GM23338 (cell line): ENCODE data around the gene SMAD3. TPM values are rescaled to one million over a fixed set of nuclear protein-coding genes. Genes with fewer than 3 reads are reported as not detected.

Source experiments
- ATAC-seq: fragments of 200-7000 bp; cut with Tn5 transposase; 3 replicates; pipeline ENCODE4 v1.9.1; 2020
- DNase-seq: peaks from one replicate; pipeline ENCODE4 v3.0.0-alpha.2; 2015; ENCODE audit warnings: low spot score
- H2AFZ ChIP-seq: fragments of 200-600 bp; sonication (generic); 2 replicates; pipeline ENCODE4 v1.8.0; 2016; ENCODE audit warnings: antibody characterized with exemption, mild to moderate bottlenecking, moderate library complexity
- H3F3A ChIP-seq: fragments of 200-600 bp; sonication (generic); replicated peaks from 2 replicates; pipeline ENCODE4 v1.8.0; 2017; ENCODE audit warnings: antibody characterized with exemption, mixed run types, low read depth
- H3K27ac ChIP-seq: fragments of 200-600 bp; sonication (generic); 2 replicates; pipeline ENCODE4 v1.6.1; 2016; ENCODE audit warnings: low read depth
- H3K27me3 ChIP-seq: fragments of 200-600 bp; sonication (generic); 2 replicates; pipeline ENCODE4 v1.8.0; 2016; ENCODE audit warnings: mild to moderate bottlenecking, mixed run types, moderate library complexity; ENCODE audit not compliant: insufficient read depth
- H3K36me3 ChIP-seq: fragments of 200-600 bp; sonication (generic); 2 replicates; pipeline ENCODE4 v1.8.0; 2016; ENCODE audit warnings: mild to moderate bottlenecking; ENCODE audit not compliant: insufficient read depth
- H3K4me1 ChIP-seq: fragments of 200-600 bp; sonication (generic); 2 replicates; pipeline ENCODE4 v1.8.0; 2016; ENCODE audit warnings: mild to moderate bottlenecking, moderate library complexity; ENCODE audit not compliant: insufficient read depth
- H3K4me2 ChIP-seq: fragments of 200-600 bp; sonication (generic); 2 replicates; pipeline ENCODE4 v1.7.1; 2017; ENCODE audit warnings: mixed run types
- H3K4me3 ChIP-seq: fragments of 200-600 bp; sonication (generic); 2 replicates; pipeline ENCODE4 v1.6.1; 2016; ENCODE audit warnings: mixed run types
- H3K79me2 ChIP-seq: fragments of 200-600 bp; sonication (generic); replicated peaks from 2 replicates; pipeline ENCODE4 v1.8.0; 2017; ENCODE audit warnings: mild to moderate bottlenecking; ENCODE audit not compliant: insufficient read depth
- H3K9me2 ChIP-seq: fragments of 200-600 bp; sonication (generic); 2 replicates; pipeline ENCODE4 v1.8.0; 2017; ENCODE audit not compliant: insufficient read depth
- H4K20me1 ChIP-seq: fragments of 200-600 bp; sonication (generic); replicated peaks from 2 replicates; pipeline ENCODE4 v1.8.0; 2017; ENCODE audit warnings: mild to moderate bottlenecking; ENCODE audit not compliant: insufficient read depth
- H3K27ac Mint-ChIP-seq: 2 replicates; pipeline ENCODE4 v1.8.0; 2020; ENCODE audit warnings: inconsistent platforms, mild to moderate bottlenecking, moderate library complexity, mixed read lengths
- H3K27me3 Mint-ChIP-seq: 3 replicates; pipeline ENCODE4 v1.8.0; 2022; ENCODE audit warnings: low read depth, mild to moderate bottlenecking, moderate library complexity, mixed read lengths, inconsistent platforms; ENCODE audit not compliant: insufficient read depth, poor library complexity
- H3K36me3 Mint-ChIP-seq: 3 replicates; pipeline ENCODE4 v1.8.0; 2021; ENCODE audit warnings: low read depth, mild to moderate bottlenecking, inconsistent platforms, moderate library complexity, mixed read lengths
- H3K4me1 Mint-ChIP-seq: 3 replicates; pipeline ENCODE4 v1.8.0; 2020; ENCODE audit warnings: mild to moderate bottlenecking, inconsistent platforms, mixed read lengths
- H3K4me3 Mint-ChIP-seq: 3 replicates; pipeline ENCODE4 v1.8.0; 2021; ENCODE audit warnings: moderate library complexity, mild to moderate bottlenecking, inconsistent platforms, mixed read lengths
- H3K9me3 Mint-ChIP-seq: 3 replicates; pipeline ENCODE4 v1.8.0; 2020; ENCODE audit warnings: moderate library complexity, mild to moderate bottlenecking, inconsistent platforms, mixed read lengths
- CREB1 ChIP-seq: fragments of 250-450 bp; sonication (Bioruptor Pico); IDR thresholded peaks from 2 replicates; pipeline ENCODE4 v1.5.0; 2020; ENCODE audit warnings: low read depth, mild to moderate bottlenecking, moderate library complexity
- CTCF ChIP-seq, 2 experiments: fragments of 200-600 bp in 1 of 2; sonication (generic) in 1 of 2; conservative IDR thresholded peaks; 2 replicates each; pipeline versions ENCODE4 v1.5.1 to v1.6.1; 2016 to 2017; ENCODE audit warnings: antibody characterized with exemption in 2 of 2, low read depth in 2 of 2, mild to moderate bottlenecking in 2 of 2, moderate library complexity in 1 of 2
- EZH2 ChIP-seq: fragments of 200-600 bp; sonication (generic); IDR thresholded peaks from one replicate; pipeline ENCODE4 v1.8.0; 2017; ENCODE audit warnings: antibody characterized with exemption, mild to moderate bottlenecking, low read depth; ENCODE audit not compliant: unreplicated experiment
- EZH2phosphoT487 ChIP-seq: fragments of 200-600 bp; sonication (generic); IDR thresholded peaks from one replicate; pipeline ENCODE4 v1.8.1; 2018; ENCODE audit warnings: antibody characterized with exemption; ENCODE audit not compliant: unreplicated experiment
- JUNB ChIP-seq: IDR thresholded peaks from one replicate; pipeline ENCODE4 v1.6.1; 2016; ENCODE audit warnings: antibody characterized with exemption; ENCODE audit not compliant: unreplicated experiment
- NANOG ChIP-seq: IDR thresholded peaks from 2 replicates; pipeline ENCODE4 v1.6.1; 2016; ENCODE audit warnings: antibody characterized with exemption, borderline replicate concordance
- REST ChIP-seq: IDR thresholded peaks from one replicate; pipeline ENCODE4 v1.6.1; 2018; ENCODE audit warnings: antibody characterized with exemption; ENCODE audit not compliant: unreplicated experiment
- STAT1 ChIP-seq: IDR thresholded peaks from one replicate; pipeline ENCODE4 v1.6.1; 2016; ENCODE audit warnings: antibody characterized with exemption; ENCODE audit not compliant: unreplicated experiment
- ZNF331 ChIP-seq: fragments of 250-450 bp; sonication (Bioruptor Pico); IDR thresholded peaks from 2 replicates; pipeline ENCODE4 v1.5.0; 2020; ENCODE audit warnings: low read depth, mild to moderate bottlenecking, moderate library complexity
- polyA plus RNA-seq: library from polyadenylated mRNA; unstranded; fragments of >200 nt; fragmentation: Nextera tagmentation; extraction: Ambion mirVana; gene quantifications from 2 replicates; pipeline ENCODE4 v1.2.1, GENCODE V29; 2016
- total RNA-seq: library from RNA; depleted of rRNA; stranded (reverse); fragments of >200 nt; shearing (Covaris generic); gene quantifications from 2 replicates; pipeline ENCODE4 v1.2.3, GENCODE V29; 2014
- TF ChIP-seq, protein P1 (sequence below): IDR thresholded peaks from 2 replicates; pipeline ENCODE4 v1.6.1; 2016; ENCODE audit warnings: antibody characterized with exemption

SMAD3 gene
- total and polyA plus RNA-seq, 2 experiments from 2014 or later: 4.9 to 11.6 TPM

DNA sequence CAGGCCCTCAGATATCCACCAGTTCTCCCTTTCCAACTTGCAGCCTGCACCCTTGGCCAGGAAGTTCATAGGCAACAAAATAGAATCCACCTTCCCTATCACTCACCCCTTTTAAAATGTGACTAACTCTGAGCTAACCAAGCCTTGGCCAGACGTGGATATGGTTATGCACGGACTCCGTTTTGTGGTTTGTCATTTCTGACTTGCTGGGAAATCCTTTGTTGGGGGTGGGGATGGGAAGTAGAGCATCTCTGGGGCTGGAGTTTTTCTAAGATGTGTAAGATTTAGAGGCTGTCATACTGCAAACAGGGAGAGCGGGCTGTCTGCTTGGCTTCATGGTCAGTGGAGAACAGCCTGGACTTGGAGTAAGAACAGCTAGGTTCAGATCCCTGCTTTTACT is 62.6 kb downstream of the SMAD3 start:
- no peak for TF ChIP-seq CREB1 (CRISPR knock-in tag)
- no peak for TF ChIP-seq JUNB
- no peak for TF ChIP-seq ZNF331 (CRISPR knock-in tag)
- no peak for TF ChIP-seq EZH2phosphoT487
- TF ChIP-seq, protein P1, sequence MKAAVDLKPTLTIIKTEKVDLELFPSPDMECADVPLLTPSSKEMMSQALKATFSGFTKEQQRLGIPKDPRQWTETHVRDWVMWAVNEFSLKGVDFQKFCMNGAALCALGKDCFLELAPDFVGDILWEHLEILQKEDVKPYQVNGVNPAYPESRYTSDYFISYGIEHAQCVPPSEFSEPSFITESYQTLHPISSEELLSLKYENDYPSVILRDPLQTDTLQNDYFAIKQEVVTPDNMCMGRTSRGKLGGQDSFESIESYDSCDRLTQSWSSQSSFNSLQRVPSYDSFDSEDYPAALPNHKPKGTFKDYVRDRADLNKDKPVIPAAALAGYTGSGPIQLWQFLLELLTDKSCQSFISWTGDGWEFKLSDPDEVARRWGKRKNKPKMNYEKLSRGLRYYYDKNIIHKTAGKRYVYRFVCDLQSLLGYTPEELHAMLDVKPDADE: no peak
- Histone ChIP-seq H3K4me2 (no peak overlapping the region), H3K79me2 (peaks cover 3% of the 10 kb centered on the region; the same call in 1 of the 2 replicates), H2AFZ (no peak overlapping the region), H3K4me3 (no peak overlapping the region), H4K20me1 (no peaks in the 10 kb centered on the region; the same call in 1 of the 2 replicates), H3K36me3 (no peaks in the 10 kb centered on the region), H3K9me2 (no peaks in the 10 kb centered on the region), H3K27me3 (no peaks in the 10 kb centered on the region), H3F3A (no peaks in the 10 kb centered on the region), H3K4me1 (0 out of 2 replicates have a peak, but pooled peaks cover 5% of the 10 kb centered on the region), H3K27ac (no peak overlapping the region)
- no peak for ATAC-seq
- Mint-ChIP-seq H3K27me3 (no peaks in the 10 kb centered on the region), H3K4me3 (no peak overlapping the region), H3K9me3 (no peaks in the 10 kb centered on the region), H3K36me3 (no peaks in the 10 kb centered on the region), H3K4me1 (peaks cover 25% of the 10 kb centered on the region), H3K27ac (no peak overlapping the region)
- no peak for DNase-seq

DNA sequence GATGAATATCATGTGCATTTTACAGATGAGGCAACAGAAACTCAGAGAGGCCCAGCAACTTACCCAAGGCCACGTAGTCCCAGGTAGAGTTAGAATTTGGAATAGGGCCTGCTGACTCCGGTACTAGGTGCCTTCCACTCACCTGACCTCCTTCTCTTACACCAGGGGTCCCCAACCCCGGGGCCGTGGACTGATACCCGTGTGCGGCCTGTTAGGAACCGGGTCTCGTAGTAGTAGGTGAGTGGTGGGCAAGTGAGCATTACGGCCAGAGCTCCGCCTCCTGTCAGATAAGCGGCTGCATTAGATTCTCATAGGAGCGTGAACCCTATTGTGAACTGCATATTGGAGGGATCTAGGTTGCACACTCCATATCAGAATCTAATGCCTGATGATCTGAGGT is 64.8 kb downstream of the SMAD3 start:
- Mint-ChIP-seq H3K9me3 (no peaks in the 10 kb centered on the region), H3K4me3 (no peak overlapping the region), H3K4me1 (peaks cover 44% of the 10 kb centered on the region), H3K27me3 (no peaks in the 10 kb centered on the region), H3K27ac (0 out of 2 replicates have a peak overlapping the region, but pooled peaks have one; percentile 49), H3K36me3 (no peaks in the 10 kb centered on the region)
- ATAC-seq: no peak
- no peak overlapping the region for H3K4me2 ChIP-seq
- no peak overlapping the region for H2AFZ ChIP-seq
- no peak for DNase-seq
- H4K20me1 ChIP-seq: no peaks in the 10 kb centered on the region; the same call in 1 of the 2 replicates
- H3K27me3 ChIP-seq: no peaks in the 10 kb centered on the region
- no peaks in the 10 kb centered on the region for H3K9me2 ChIP-seq
- H3K36me3 ChIP-seq: no peaks in the 10 kb centered on the region
- no peaks in the 10 kb centered on the region; the same call in 1 of the 2 replicates for H3F3A ChIP-seq
- no peaks in the 10 kb centered on the region; the same call in 1 of the 2 replicates for H3K79me2 ChIP-seq
- no peak overlapping the region for H3K4me3 ChIP-seq
- H3K27ac ChIP-seq: no peak overlapping the region
- H3K4me1 ChIP-seq: peaks cover 15% of the 10 kb centered on the region
- no peak for TF ChIP-seq CTCF (conservative IDR thresholded peaks at IDR 0.05; ENCODE audit: low read depth in 2 of 2)
- no peak for TF ChIP-seq CREB1 (CRISPR knock-in tag)
- no peak for TF ChIP-seq EZH2phosphoT487
- no peak for TF ChIP-seq EZH2
- no peak for TF ChIP-seq ZNF331 (CRISPR knock-in tag)
- no peak for TF ChIP-seq NANOG
- TF ChIP-seq REST: no peak
- no peak for TF ChIP-seq STAT1
- TF ChIP-seq JUNB: no peak
